Endothelial cell of umbilical vein (primary cell): ENCODE data around the gene CNOT11. TPM values are rescaled to one million over a fixed set of nuclear protein-coding genes. Genes with fewer than 3 reads are reported as not detected.
A peak's percentile ranks its signal among the peaks of the same experiment; 100 is the strongest.

Experiments used
- BruUV-seq: library from RNA; stranded (reverse); fragments of 400-500 nt; replicated peaks from 2 replicates; lab custom pipeline; 2021; lab: Mats Ljungman, UMichigan
- CTCF ChIA-PET: fragments of 300-600, 350-600 bp; sonication (Branson Sonifier 250); formaldehyde crosslinking; loops from one replicate; lab custom pipeline; 2021; ENCODE audit warnings: antibody characterized with exemption, inconsistent platforms; lab: Charles Lee
- POLR2A ChIA-PET: fragments of 300-600, 350-600 bp; sonication (Branson Sonifier 250); formaldehyde crosslinking; loops from one replicate; lab custom pipeline; 2021; ENCODE audit warnings: antibody characterized with exemption, inconsistent platforms; lab: Charles Lee
- DNase-seq: peaks from one replicate; pipeline ENCODE4 v3.0.0-alpha.2; 2011; ENCODE audit warnings: low read depth, low spot score
- FAIRE-seq: peaks from 2 replicates; lab custom pipeline; 2011; peaks lifted over from hg19 to GRCh38; lab: Jason Lieb, UNC
- H2AFZ ChIP-seq: 2 replicates; pipeline ENCODE4 v1.6.0; 2012; ENCODE audit warnings: low read depth, low read length, control low read depth, inconsistent platforms
- H3K27ac ChIP-seq: 2 replicates; pipeline ENCODE4 v1.5.1; 2011; ENCODE audit warnings: low read depth, mild to moderate bottlenecking, control low read depth, low read length, moderate library complexity; ENCODE audit not compliant: insufficient read depth
- H3K27me3 ChIP-seq, 2 experiments: 2 replicates each; pipeline versions ENCODE4 v1.6.0 to v1.6.1; 2011; ENCODE audit warnings: low read length in 2 of 2, mixed read lengths in 1 of 2; ENCODE audit not compliant: control insufficient read depth in 2 of 2, insufficient read depth in 2 of 2
- H3K36me3 ChIP-seq, 2 experiments: 2 replicates in 1 of 2; 3 replicates in 1 of 2; pipeline ENCODE4 v1.5.1; 2011; ENCODE audit warnings: low read length in 2 of 2, mild to moderate bottlenecking in 1 of 2, moderate library complexity in 1 of 2; ENCODE audit not compliant: control insufficient read depth in 2 of 2, insufficient read depth in 2 of 2; ENCODE audit errors: extremely low read depth in 1 of 2
- H3K4me1 ChIP-seq: 3 replicates; pipeline ENCODE4 v1.5.1; 2011; ENCODE audit warnings: mild to moderate bottlenecking, low read length; ENCODE audit not compliant: control insufficient read depth, insufficient read depth; ENCODE audit errors: extremely low read depth
- H3K4me2 ChIP-seq: 2 replicates; pipeline ENCODE4 v1.6.1; 2011; ENCODE audit warnings: low read length, control low read depth, mixed read lengths; ENCODE audit not compliant: insufficient read depth
- H3K4me3 ChIP-seq, 3 experiments: fragments of 200-600 bp in 1 of 3; sonication (generic), shearing (Covaris generic) in 1 of 3; replicated peaks in 1 of 3; 2 replicates each; pipeline ENCODE4 v1.5.1; 2011 to 2016; ENCODE audit warnings: control low read depth in 3 of 3, low read length in 3 of 3, mild to moderate bottlenecking in 2 of 3, inconsistent platforms in 1 of 3, low read depth in 1 of 3, moderate library complexity in 1 of 3; ENCODE audit not compliant: insufficient read depth in 1 of 3
- H3K79me2 ChIP-seq: 2 replicates; pipeline ENCODE4 v1.6.0; 2012; ENCODE audit warnings: low read length, inconsistent platforms; ENCODE audit not compliant: control insufficient read depth, insufficient read depth
- H3K9ac ChIP-seq: replicated peaks from 2 replicates; pipeline ENCODE3; 2011; ENCODE audit warnings: low read length, control low read depth; ENCODE audit not compliant: insufficient read depth; ENCODE audit errors: extremely low read depth
- H3K9me1 ChIP-seq: replicated peaks from 3 replicates; pipeline ENCODE4 v1.6.0; 2011; ENCODE audit warnings: mild to moderate bottlenecking, low read length; ENCODE audit not compliant: control insufficient read depth, insufficient read depth; ENCODE audit errors: extremely low read depth
- H3K9me3 ChIP-seq: replicated peaks from 2 replicates; pipeline ENCODE4 v1.5.1; 2012; ENCODE audit warnings: low read length, inconsistent platforms; ENCODE audit not compliant: control insufficient read depth, insufficient read depth
- H4K20me1 ChIP-seq: replicated peaks from 2 replicates; pipeline ENCODE3; 2011; ENCODE audit warnings: mild to moderate bottlenecking, low read length; ENCODE audit not compliant: control insufficient read depth, insufficient read depth; ENCODE audit errors: extremely low read depth
- CTCF ChIP-seq, 2 donors: IDR thresholded peaks; 1 replicate in 1 of 2; 2 replicates in 1 of 2; pipeline ENCODE4 v1.5.1; 2011; ENCODE audit warnings: low read length in 2 of 2, mild to moderate bottlenecking in 2 of 2, moderate library complexity in 2 of 2, control low read depth in 1 of 2, inconsistent platforms in 1 of 2, low read depth in 1 of 2; ENCODE audit not compliant: insufficient read depth in 1 of 2; ENCODE audit errors: extremely low read depth in 1 of 2
- EZH2 ChIP-seq: IDR thresholded peaks from 2 replicates; pipeline ENCODE4 v1.6.1; 2012; ENCODE audit warnings: borderline replicate concordance, low read depth, mild to moderate bottlenecking, moderate library complexity, low read length, inconsistent platforms; ENCODE audit not compliant: severe bottlenecking
- FOS ChIP-seq: IDR thresholded peaks from 2 replicates; pipeline ENCODE4 v1.6.1; 2011; ENCODE audit warnings: mild to moderate bottlenecking, low read length, moderate library complexity, borderline replicate concordance; ENCODE audit not compliant: insufficient read depth
- GATA2 ChIP-seq: IDR thresholded peaks from 2 replicates; pipeline ENCODE4 v1.7.0; 2011; ENCODE audit warnings: low read depth, mild to moderate bottlenecking, moderate library complexity, mixed read lengths, low read length; ENCODE audit not compliant: insufficient read length, insufficient read depth
- JUN ChIP-seq: IDR thresholded peaks from 2 replicates; pipeline ENCODE4 v1.6.1; 2011; ENCODE audit warnings: borderline replicate concordance, low read depth; ENCODE audit not compliant: insufficient read length, insufficient read depth
- MAX ChIP-seq: IDR thresholded peaks from 2 replicates; pipeline ENCODE4 v1.6.1; 2011; ENCODE audit not compliant: insufficient read depth, insufficient read length
- MYC ChIP-seq: IDR thresholded peaks from one replicate; pipeline ENCODE4 v1.6.1; 2011; ENCODE audit warnings: mild to moderate bottlenecking, low read depth, low read length
- POLR2A ChIP-seq: IDR thresholded peaks from 2 replicates; pipeline ENCODE4 v1.6.1; 2012; ENCODE audit warnings: low read depth, mild to moderate bottlenecking, control low read depth, low read length
- POLR2AphosphoS5 ChIP-seq: IDR thresholded peaks from 2 replicates; pipeline ENCODE4 v1.6.1; 2012; ENCODE audit warnings: low read depth, mild to moderate bottlenecking, control low read depth, low read length, moderate library complexity; ENCODE audit not compliant: insufficient read depth
- dilution Hi-C: fragments of 300-500 bp; cut with MboI; formaldehyde crosslinking; loops from one replicate; pipeline ENCODE4 v1.15.0; 2019; ENCODE audit warnings: low sequenced_read_pairs; ENCODE audit not compliant: extremely low pct_ligation_motif_present
- intact Hi-C: fragments of 100-400 bp; cut with micrococcal nuclease; formaldehyde crosslinking; loops from one replicate; pipeline ENCODE4 v1.10.0; 2022
- polyA plus RNA-seq, 4 experiments: library from polyadenylated mRNA; depleted of rRNA in 3 of 4; stranded (reverse) in 3 of 4; unstranded in 1 of 4; fragments of >200 nt; gene quantifications; 2 replicates each; pipeline versions ENCODE4 v1.2.1 to v1.2.3, GENCODE V29; 2011 to 2012; ENCODE audit warnings: missing spikeins in 1 of 4
- total RNA-seq: library from RNA; stranded (reverse); gene quantifications from 2 replicates; pipeline ENCODE4 v1.2.3, GENCODE V29; 2021

Gene CNOT11
- total and polyA plus RNA-seq, 2 donors (not counting 3 experiments of a cell fraction or from before 2014, with no cell fraction given): 40.5 to 44.3 TPM

GRCh38 chr2:101307950-101308431, 55.3 kb downstream of the CNOT11 start:
- H3K9me1 ChIP-seq: no peaks in the 10 kb centered on the region
- H3K9ac ChIP-seq: peak overlapping the region; percentile 73
- peak overlapping the region; percentile 94 for H3K4me2 ChIP-seq
- H3K4me3 ChIP-seq: peak overlapping the region; percentile 68 to 84 (median 82)
- H3K36me3 ChIP-seq: no peaks in the 10 kb centered on the region
- H4K20me1 ChIP-seq: peaks cover 3% of the 10 kb centered on the region
- BruUV-seq: TSS peak; percentile 20
- H3K79me2 ChIP-seq: peaks cover 56% of the 10 kb centered on the region
- H3K4me1 ChIP-seq: peaks cover 23% of the 10 kb centered on the region
- no peaks in the 10 kb centered on the region for H3K27me3 ChIP-seq
- CTCF ChIA-PET: interaction anchor here (0.5 to 1.7 kb wide), 7 partner anchors 9 to 544 kb away, joined by 3 to 23 read pairs (median 3); no protein-coding TSS in a partner anchor
- intact Hi-C loops: loop anchor here (1.0 to 2.0 kb wide), 5 partner anchors 13 to 79 kb away; partner anchors contain the start of genes CNOT11 and CREG2
- H3K9me3 ChIP-seq: no peaks in the 10 kb centered on the region
- FAIRE-seq (peak; percentile 65), DNase-seq (no peak)
- POLR2A ChIA-PET: interaction anchor here (0.8 to 1.2 kb wide), 3 partner anchors 8 to 37 kb away, joined by 3 to 4 read pairs (median 3); no protein-coding TSS in a partner anchor
- dilution Hi-C loops: no loop called here
- peak overlapping the region; percentile 74 for H2AFZ ChIP-seq
- peak overlapping the region; percentile 83 for H3K27ac ChIP-seq
- TF ChIP-seq JUN (no peak), CTCF (IDR thresholded peaks at IDR 0.05; ENCODE audit: extremely low read depth in 1 of 2, insufficient read depth in 1 of 2, low read depth in 1 of 2, low read length in 2 of 2) (no peak), MYC (no peak), EZH2 (no peak), POLR2A (no peak), MAX (no peak), GATA2 (no peak), FOS (no peak), POLR2AphosphoS5 (no peak)
